ENCODE measurements around the gene CCDC188. TPM values are rescaled to one million over a fixed set of nuclear protein-coding genes. Genes with fewer than 3 reads are reported as not detected.

CCDC188 gene
- 2.6 and 4.3 TPM in 2 replicates for total RNA-seq (ENCODE audit: low replicate concordance)
- long read RNA-seq: 0 reads

DNA sequence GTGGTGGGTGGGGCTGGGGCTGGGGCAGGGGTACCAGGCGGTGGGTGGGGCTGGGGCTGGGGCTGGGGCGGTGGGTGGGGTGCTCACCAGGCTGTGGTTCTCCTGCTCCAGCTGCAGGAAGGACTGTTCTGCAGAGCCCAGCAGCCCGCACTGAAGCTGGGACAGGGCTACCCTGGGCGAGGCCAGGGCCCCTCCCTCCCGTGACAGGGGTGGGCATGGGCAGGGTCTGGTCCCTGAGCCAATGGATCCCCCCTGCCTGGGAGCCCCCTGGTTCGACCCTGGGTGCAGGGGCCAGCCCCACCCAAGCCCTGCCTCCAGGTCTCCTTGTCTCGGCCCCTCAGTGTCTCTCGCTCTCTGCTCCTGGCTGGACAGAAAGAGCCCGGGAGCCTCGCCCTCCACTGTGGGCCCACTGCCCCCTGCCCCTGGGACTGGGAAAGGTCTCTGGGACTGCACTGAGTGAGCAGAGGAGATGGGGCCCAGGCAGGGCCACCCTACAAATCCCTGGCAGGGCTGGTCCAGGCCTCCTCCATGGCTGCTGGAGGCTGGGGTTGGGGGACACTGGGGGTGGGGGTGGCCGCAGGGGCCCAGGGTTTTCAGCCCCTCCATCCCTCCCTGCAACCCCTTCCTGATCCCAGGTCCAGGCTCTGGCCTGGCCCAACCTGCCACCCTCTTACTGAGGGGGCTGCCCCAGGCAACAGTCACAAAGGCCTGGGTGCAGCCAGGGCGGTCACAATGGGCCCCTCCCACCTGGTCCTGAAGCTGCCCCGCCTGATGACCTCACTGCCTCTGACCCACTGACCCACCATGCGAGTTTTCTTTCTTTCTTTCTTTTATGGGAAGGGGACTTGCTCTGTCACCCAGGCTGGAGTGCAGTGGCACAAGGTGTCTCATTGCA, at the start of gene CCDC188:
Gene CCDC188 (minus strand): TSS at position 675 of the 895 bp plus-strand sequence. CDS start 69 bp downstream, at position 606.
- Mint-ChIP-seq H3K36me3 (no peaks in the 10 kb centered on the region), H3K4me3 (no peak within 1 kb of the TSS), H3K9me3 (no peaks in the 10 kb centered on the region), H3K4me1 (ENCODE audit: unreplicated experiment) (peaks cover 8% of the 10 kb centered on the region), H3K27ac (no peak within 1 kb of the TSS), H3K27me3 (no peaks in the 10 kb centered on the region)
- DNase-seq (ENCODE audit: extremely low spot score, unreplicated experiment): no peak
- TF ChIP-seq CTCF (conservative IDR thresholded peaks at IDR 0.05): no peak

- Mint-ChIP-seq H3K4me1 (ENCODE audit: unreplicated experiment) (peaks cover 26% of the 10 kb centered on the region), H3K9me3 (no peaks in the 10 kb centered on the region), H3K27ac (no peak overlapping the region), H3K36me3 (no peaks in the 10 kb centered on the region), H3K27me3 (peaks cover 3% of the 10 kb centered on the region), H3K4me3 (no peak overlapping the region)
- no peak for DNase-seq (ENCODE audit: extremely low spot score, unreplicated experiment)
- TF ChIP-seq CTCF (conservative IDR thresholded peaks at IDR 0.05): no peak
Measured at GRCh38 chr22:20199906-20200305, 49.1 kb upstream of the CCDC188 start.

DNA sequence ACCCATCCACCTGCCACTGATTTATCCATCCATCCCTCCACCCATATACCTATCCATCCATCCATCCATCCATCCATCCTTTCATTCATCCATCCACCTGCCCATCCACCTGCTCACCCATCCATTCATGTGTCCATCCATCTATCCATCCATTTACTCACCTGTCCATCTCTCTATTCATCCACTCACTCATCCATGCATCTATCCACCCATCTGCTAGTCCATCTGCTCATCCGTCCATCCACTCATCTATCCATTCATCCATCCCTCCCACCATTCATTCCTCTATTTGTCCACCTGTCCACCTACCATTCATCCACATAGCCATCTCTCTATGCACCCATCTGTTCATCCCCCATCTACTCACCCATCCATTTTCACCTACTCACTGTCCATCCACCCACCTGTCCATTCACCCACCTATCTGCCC, 48.6 kb upstream of the CCDC188 start:
- Mint-ChIP-seq H3K4me1 (ENCODE audit: unreplicated experiment) (peaks cover 21% of the 10 kb centered on the region), H3K36me3 (no peaks in the 10 kb centered on the region), H3K4me3 (no peak overlapping the region), H3K9me3 (no peaks in the 10 kb centered on the region), H3K27me3 (peaks cover 3% of the 10 kb centered on the region), H3K27ac (no peak overlapping the region)
- DNase-seq (ENCODE audit: extremely low spot score, unreplicated experiment): no peak
- TF ChIP-seq CTCF (conservative IDR thresholded peaks at IDR 0.05): no peak

DNA sequence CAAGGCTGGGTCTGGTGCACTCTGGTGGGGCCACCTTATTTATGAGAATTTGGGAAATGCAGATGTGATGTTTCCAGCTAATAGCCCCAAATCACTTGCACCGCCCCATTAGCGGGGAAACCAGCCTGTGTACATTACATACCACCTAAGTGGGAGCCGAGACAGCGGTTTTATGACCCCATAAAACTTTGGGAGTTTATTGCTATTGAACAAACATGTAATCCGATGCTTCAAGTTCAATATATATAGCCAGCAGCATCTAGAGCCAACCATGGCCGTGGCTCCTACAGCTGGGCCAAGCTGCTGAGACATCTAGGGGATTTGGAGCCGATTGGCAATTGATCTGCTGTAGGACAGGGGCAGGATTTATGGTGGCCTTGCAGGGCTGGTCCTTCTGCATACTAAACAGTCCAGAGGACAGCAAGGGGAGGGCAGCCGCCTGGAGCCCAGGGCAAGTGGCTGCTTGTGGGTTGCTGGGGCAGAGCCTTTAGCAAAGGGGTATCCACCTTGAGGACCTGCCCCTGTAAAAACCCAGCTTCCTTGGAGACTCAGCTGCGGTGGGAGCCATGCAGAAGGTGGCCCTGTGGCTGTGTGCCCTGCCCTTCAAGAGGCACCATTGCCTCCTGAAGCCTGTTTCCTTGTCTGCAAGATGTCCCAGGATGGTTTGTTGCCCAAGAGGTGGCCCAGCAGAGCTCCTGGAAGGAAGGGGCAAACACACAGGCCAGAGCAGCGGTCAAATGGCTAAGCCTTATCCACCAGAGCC, 47.9 kb upstream of the CCDC188 start:
- Mint-ChIP-seq H3K27ac (no peak overlapping the region), H3K4me1 (ENCODE audit: unreplicated experiment) (peaks cover 21% of the 10 kb centered on the region), H3K36me3 (no peaks in the 10 kb centered on the region), H3K4me3 (no peak overlapping the region), H3K9me3 (no peaks in the 10 kb centered on the region), H3K27me3 (peaks cover 3% of the 10 kb centered on the region)
- no peak for DNase-seq (ENCODE audit: extremely low spot score, unreplicated experiment)
- no peak for TF ChIP-seq CTCF (conservative IDR thresholded peaks at IDR 0.05)

DNA sequence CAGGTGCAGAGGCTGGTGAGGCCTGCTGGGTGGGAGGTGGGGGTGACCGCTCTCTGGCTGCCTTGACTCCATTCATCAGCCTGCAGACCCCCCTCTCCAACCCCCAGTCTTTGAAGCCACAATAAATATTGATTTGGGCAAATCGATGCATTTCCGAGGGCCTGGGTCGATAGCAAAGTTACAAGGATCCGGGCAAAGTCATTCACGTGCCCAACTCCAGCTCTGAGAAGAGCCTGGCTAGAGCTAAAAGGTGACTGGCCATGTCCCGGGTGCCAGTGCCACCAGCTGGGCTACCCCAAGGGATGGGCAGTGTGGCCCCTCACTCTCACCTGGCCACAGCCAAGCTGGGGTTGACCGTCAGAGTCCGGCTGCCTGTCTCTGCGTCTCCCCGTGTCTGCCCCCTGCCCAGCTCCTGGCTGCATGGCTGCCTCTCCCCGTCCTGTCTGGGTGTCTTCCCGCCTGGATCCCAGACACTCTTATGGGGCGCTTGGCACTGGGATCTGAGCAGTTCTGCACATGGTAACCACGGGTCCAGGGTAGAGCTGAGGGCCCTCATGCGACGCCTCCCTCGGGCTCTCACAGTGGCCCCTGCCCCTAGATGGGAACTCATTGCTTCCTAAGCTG, 46.7 kb upstream of the CCDC188 start:
- H3K36me3 Mint-ChIP-seq: no peaks in the 10 kb centered on the region
- no peak overlapping the region for H3K4me3 Mint-ChIP-seq
- no peak for DNase-seq (ENCODE audit: extremely low spot score, unreplicated experiment)
- H3K9me3 Mint-ChIP-seq: no peaks in the 10 kb centered on the region
- H3K27ac Mint-ChIP-seq: no peak overlapping the region
- TF ChIP-seq CTCF (conservative IDR thresholded peaks at IDR 0.05): no peak
- peaks cover 10% of the 10 kb centered on the region for H3K4me1 Mint-ChIP-seq (ENCODE audit: unreplicated experiment)
- peaks cover 3% of the 10 kb centered on the region for H3K27me3 Mint-ChIP-seq

Measured in type B pancreatic cell (in vitro differentiated cells).